ENCODE results near the gene ATP9B.

Gene ATP9B

GRCh38 chr18:79204889-79205807 lies 136.0 kb downstream of the ATP9B start:
- Histone ChIP-seq H3K36me3 (ENCODE audit: insufficient read depth, insufficient read length, low read length) (peaks cover 15% of the 10 kb centered on the region), H3K4me1 (ENCODE audit: insufficient read depth, insufficient read length) (no peaks in the 10 kb centered on the region), H3K4me3 (ENCODE audit: insufficient read length, low read depth) (no peak overlapping the region), H3K9ac (ENCODE audit: insufficient read length, low read depth) (no peak overlapping the region), H3K9me3 (ENCODE audit: insufficient read depth, low read length) (no peaks in the 10 kb centered on the region; the same call in 1 of the 2 replicates), H3K27me3 (ENCODE audit: insufficient read depth, insufficient read length) (no peaks in the 10 kb centered on the region)
- no peak for DNase-seq (ENCODE audit: low read depth, low spot score)
- TF ChIP-seq YY1 (IDR thresholded peaks at IDR 0.05; ENCODE audit: insufficient read depth, insufficient read length) (no peak), SUZ12 (IDR thresholded peaks at IDR 0.05; ENCODE audit: extremely low read depth, insufficient read depth, insufficient read length) (no peak), ZNF274 (IDR thresholded peaks at IDR 0.05; ENCODE audit: low read depth, low read length) (no peak)

- Histone ChIP-seq H3K36me3 (ENCODE audit: insufficient read depth, insufficient read length, low read length) (peaks cover 15% of the 10 kb centered on the region), H3K9me3 (ENCODE audit: insufficient read depth, low read length) (no peaks in the 10 kb centered on the region), H3K4me1 (ENCODE audit: insufficient read depth, insufficient read length) (no peaks in the 10 kb centered on the region), H3K9ac (ENCODE audit: insufficient read length, low read depth) (no peak overlapping the region), H3K4me3 (ENCODE audit: insufficient read length, low read depth) (no peak overlapping the region), H3K27me3 (ENCODE audit: insufficient read depth, insufficient read length) (no peaks in the 10 kb centered on the region)
- no peak for DNase-seq (ENCODE audit: low read depth, low spot score)
- TF ChIP-seq ZNF274 (IDR thresholded peaks at IDR 0.05; ENCODE audit: low read depth, low read length) (no peak), YY1 (IDR thresholded peaks at IDR 0.05; ENCODE audit: insufficient read depth, insufficient read length) (no peak), SUZ12 (IDR thresholded peaks at IDR 0.05; ENCODE audit: extremely low read depth, insufficient read depth, insufficient read length) (no peak)
Observed at GRCh38 chr18:79206444-79206843, 137.2 kb downstream of the ATP9B start.

- peaks cover 15% of the 10 kb centered on the region for H3K36me3 ChIP-seq (ENCODE audit: insufficient read depth, insufficient read length, low read length)
- TF ChIP-seq YY1 (IDR thresholded peaks at IDR 0.05; ENCODE audit: insufficient read depth, insufficient read length) (no peak), SUZ12 (IDR thresholded peaks at IDR 0.05; ENCODE audit: extremely low read depth, insufficient read depth, insufficient read length) (no peak)
- no peaks in the 10 kb centered on the region for H3K27me3 ChIP-seq (ENCODE audit: insufficient read depth, insufficient read length)
- H3K9ac ChIP-seq (ENCODE audit: insufficient read length, low read depth), result no peak overlapping the region
- H3K4me3 ChIP-seq (ENCODE audit: insufficient read length, low read depth), result no peak overlapping the region
- DNase-seq (ENCODE audit: low read depth, low spot score), result no peak
- H3K9me3 ChIP-seq (ENCODE audit: insufficient read depth, low read length), result no peaks in the 10 kb centered on the region
- H3K4me1 ChIP-seq (ENCODE audit: insufficient read depth, insufficient read length), result no peaks in the 10 kb centered on the region
Observed at GRCh38 chr18:79208906-79209305, 139.7 kb downstream of the ATP9B start.

GRCh38 chr18:79210002-79210910 lies 141.1 kb downstream of the ATP9B start:
- H3K4me1 ChIP-seq (ENCODE audit: insufficient read depth, insufficient read length), result no peaks in the 10 kb centered on the region
- no peaks in the 10 kb centered on the region for H3K27me3 ChIP-seq (ENCODE audit: insufficient read depth, insufficient read length)
- DNase-seq (ENCODE audit: low read depth, low spot score), result no peak
- H3K4me3 ChIP-seq (ENCODE audit: insufficient read length, low read depth), result no peak overlapping the region
- TF ChIP-seq YY1 (IDR thresholded peaks at IDR 0.05; ENCODE audit: insufficient read depth, insufficient read length) (no peak), SUZ12 (IDR thresholded peaks at IDR 0.05; ENCODE audit: extremely low read depth, insufficient read depth, insufficient read length) (no peak), ZNF274 (IDR thresholded peaks at IDR 0.05; ENCODE audit: low read depth, low read length) (no peak)
- H3K36me3 ChIP-seq (ENCODE audit: insufficient read depth, insufficient read length, low read length), result peaks cover 15% of the 10 kb centered on the region
- no peaks in the 10 kb centered on the region for H3K9me3 ChIP-seq (ENCODE audit: insufficient read depth, low read length)
- H3K9ac ChIP-seq (ENCODE audit: insufficient read length, low read depth), result no peak overlapping the region

- Histone ChIP-seq H3K36me3 (ENCODE audit: insufficient read depth, insufficient read length, low read length) (peaks cover 15% of the 10 kb centered on the region), H3K27me3 (ENCODE audit: insufficient read depth, insufficient read length) (no peaks in the 10 kb centered on the region), H3K9ac (ENCODE audit: insufficient read length, low read depth) (no peak overlapping the region), H3K9me3 (ENCODE audit: insufficient read depth, low read length) (no peaks in the 10 kb centered on the region), H3K4me3 (ENCODE audit: insufficient read length, low read depth) (no peak overlapping the region), H3K4me1 (ENCODE audit: insufficient read depth, insufficient read length) (no peaks in the 10 kb centered on the region)
- TF ChIP-seq ZNF274 (IDR thresholded peaks at IDR 0.05; ENCODE audit: low read depth, low read length), result no peak
- no peak for TF ChIP-seq SUZ12 (IDR thresholded peaks at IDR 0.05; ENCODE audit: extremely low read depth, insufficient read depth, insufficient read length)
- no peak for TF ChIP-seq YY1 (IDR thresholded peaks at IDR 0.05; ENCODE audit: insufficient read depth, insufficient read length)
- DNase-seq (ENCODE audit: low read depth, low spot score), result no peak
Observed at GRCh38 chr18:79211844-79212243, 142.7 kb downstream of the ATP9B start.

- no peak for TF ChIP-seq SUZ12 (IDR thresholded peaks at IDR 0.05; ENCODE audit: extremely low read depth, insufficient read depth, insufficient read length)
- no peak for TF ChIP-seq YY1 (IDR thresholded peaks at IDR 0.05; ENCODE audit: insufficient read depth, insufficient read length)
- TF ChIP-seq ZNF274 (IDR thresholded peaks at IDR 0.05; ENCODE audit: low read depth, low read length), result no peak
- H3K9ac ChIP-seq (ENCODE audit: insufficient read length, low read depth), result no peak overlapping the region
- H3K27me3 ChIP-seq (ENCODE audit: insufficient read depth, insufficient read length), result no peaks in the 10 kb centered on the region
Observed at GRCh38 chr18:79214056-79214455, 144.9 kb downstream of the ATP9B start.

GRCh38 chr18:79216176-79216575 lies 147.0 kb downstream of the ATP9B start:
- no peaks in the 10 kb centered on the region for H3K27me3 ChIP-seq (ENCODE audit: insufficient read depth, insufficient read length)
- H3K36me3 ChIP-seq (ENCODE audit: insufficient read depth, insufficient read length, low read length), result peaks cover 3% of the 10 kb centered on the region
- no peak for DNase-seq (ENCODE audit: low read depth, low spot score)
- H3K4me3 ChIP-seq (ENCODE audit: insufficient read length, low read depth), result no peak overlapping the region
- no peaks in the 10 kb centered on the region for H3K4me1 ChIP-seq (ENCODE audit: insufficient read depth, insufficient read length)
- no peaks in the 10 kb centered on the region for H3K9me3 ChIP-seq (ENCODE audit: insufficient read depth, low read length)
- TF ChIP-seq ZNF274 (IDR thresholded peaks at IDR 0.05; ENCODE audit: low read depth, low read length) (no peak), SUZ12 (IDR thresholded peaks at IDR 0.05; ENCODE audit: extremely low read depth, insufficient read depth, insufficient read length) (no peak), YY1 (IDR thresholded peaks at IDR 0.05; ENCODE audit: insufficient read depth, insufficient read length) (no peak)
- H3K9ac ChIP-seq (ENCODE audit: insufficient read length, low read depth), result no peak overlapping the region

More at GRCh38 chr18:79214056-79214455, 144.9 kb downstream of the ATP9B start:
- H3K4me3 ChIP-seq (ENCODE audit: insufficient read length, low read depth), result no peak overlapping the region
- H3K4me1 ChIP-seq (ENCODE audit: insufficient read depth, insufficient read length), result no peaks in the 10 kb centered on the region
- H3K9me3 ChIP-seq (ENCODE audit: insufficient read depth, low read length), result no peaks in the 10 kb centered on the region
- no peak for DNase-seq (ENCODE audit: low read depth, low spot score)
- H3K36me3 ChIP-seq (ENCODE audit: insufficient read depth, insufficient read length, low read length), result peaks cover 4% of the 10 kb centered on the region
